GM12873 (cell line): ENCODE results near the gene NRROS.

Source experiments
- CTCF ChIP-seq: IDR thresholded peaks from 2 replicates; pipeline ENCODE4 v1.5.1; 2012; ENCODE audit warnings: low read depth, mild to moderate bottlenecking, moderate library complexity, low read length, control low read depth; ENCODE audit not compliant: insufficient read depth; ENCODE audit errors: missing control alignments

NRROS gene

GRCh38 chr3:196655496-196655895 lies 16.0 kb downstream of the NRROS start:
- TF ChIP-seq CTCF, result no peak

GRCh38 chr3:196656213-196656612 lies 16.7 kb downstream of the NRROS start:
- no peak for TF ChIP-seq CTCF

GRCh38 chr3:196659901-196660351 lies 20.4 kb downstream of the NRROS start:
- TF ChIP-seq CTCF, result no peak

GRCh38 chr3:196660381-196661166 lies 21.1 kb downstream of the NRROS start:
- TF ChIP-seq CTCF, result no peak

GRCh38 chr3:196661400-196661799 lies 21.9 kb downstream of the NRROS start:
- no peak for TF ChIP-seq CTCF

- TF ChIP-seq CTCF, result no peak
Measured at GRCh38 chr3:196662033-196662432, 22.5 kb downstream of the NRROS start.

- no peak for TF ChIP-seq CTCF
Measured at GRCh38 chr3:196662711-196663571, 23.4 kb downstream of the NRROS start.
